ENCODE data around the gene DLG5.

Gene DLG5

GRCh38 chr10:77922055-77922454 is 4.5 kb downstream of the DLG5 start:
- Histone ChIP-seq H3K4me2 (ENCODE audit: low read length) (no peak overlapping the region), H3K36me3 (ENCODE audit: insufficient read depth, low read length) (peaks cover 4% of the 10 kb centered on the region), H3K27me3 (ENCODE audit: control insufficient read depth, insufficient read depth, low read length) (no peaks in the 10 kb centered on the region), H3K9me3 (replicated peaks; ENCODE audit: low read length) (no peaks in the 10 kb centered on the region), H3K9ac (ENCODE audit: low read depth, low read length) (no peak overlapping the region), H3K4me1 (ENCODE audit: control insufficient read depth, insufficient read depth, low read length) (peaks cover 29% of the 10 kb centered on the region), H3K4me3 (ENCODE audit: low read length) (no peak overlapping the region)

DNA sequence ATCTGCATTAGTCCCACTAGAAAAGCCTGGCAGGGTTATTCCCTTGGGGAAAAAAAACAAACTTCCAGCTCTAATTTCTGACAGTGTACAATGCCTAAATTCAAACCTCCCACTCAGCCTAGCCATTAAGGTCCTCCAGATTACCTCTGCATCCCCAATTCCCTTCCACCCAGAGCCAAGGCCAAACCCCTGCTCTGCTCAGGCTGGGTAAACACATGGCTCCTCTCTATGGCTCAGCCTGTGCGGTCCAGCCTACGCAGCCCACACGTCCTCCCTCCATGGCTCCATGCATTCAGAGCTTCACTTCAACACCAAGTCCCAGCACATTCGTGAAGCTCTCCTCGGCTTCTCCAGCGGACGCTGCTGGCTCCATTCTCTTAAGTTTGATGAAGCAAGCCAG is 5.2 kb downstream of the DLG5 start:
- Histone ChIP-seq H3K27me3 (ENCODE audit: control insufficient read depth, insufficient read depth, low read length) (no peaks in the 10 kb centered on the region), H3K4me3 (ENCODE audit: low read length) (no peak overlapping the region), H3K4me2 (ENCODE audit: low read length) (no peak overlapping the region), H3K9me3 (replicated peaks; ENCODE audit: low read length) (no peaks in the 10 kb centered on the region), H3K4me1 (ENCODE audit: control insufficient read depth, insufficient read depth, low read length) (peaks cover 28% of the 10 kb centered on the region), H3K36me3 (ENCODE audit: insufficient read depth, low read length) (peaks cover 4% of the 10 kb centered on the region), H3K9ac (ENCODE audit: low read depth, low read length) (no peak overlapping the region)

DNA sequence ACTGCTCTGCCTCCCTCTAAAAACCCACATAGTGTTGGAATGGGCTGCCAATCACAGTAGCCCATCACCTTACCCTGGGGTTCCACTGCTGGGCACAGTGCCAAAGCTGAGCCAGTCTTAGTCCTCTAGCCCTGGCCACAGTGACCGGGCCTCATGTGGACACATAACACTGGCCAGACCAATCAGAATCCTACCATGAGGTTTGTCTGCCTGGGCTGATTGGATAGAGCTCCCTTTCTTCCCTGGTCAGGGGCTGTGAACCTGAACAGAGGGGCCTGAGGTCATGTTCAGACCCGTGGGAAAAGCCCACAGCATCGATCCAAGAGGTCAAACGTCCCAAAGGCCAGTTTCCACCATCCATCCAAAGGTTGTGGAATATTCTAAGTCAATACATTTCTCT is 6.1 kb downstream of the DLG5 start:
- H3K27me3 ChIP-seq (ENCODE audit: control insufficient read depth, insufficient read depth, low read length): no peaks in the 10 kb centered on the region
- H3K9ac ChIP-seq (ENCODE audit: low read depth, low read length): no peak overlapping the region
- H3K36me3 ChIP-seq (ENCODE audit: insufficient read depth, low read length): peaks cover 4% of the 10 kb centered on the region
- no peak overlapping the region for H3K4me3 ChIP-seq (ENCODE audit: low read length)
- H3K4me2 ChIP-seq (ENCODE audit: low read length): no peak overlapping the region
- peaks cover 28% of the 10 kb centered on the region for H3K4me1 ChIP-seq (ENCODE audit: control insufficient read depth, insufficient read depth, low read length)
- H3K9me3 ChIP-seq (replicated peaks; ENCODE audit: low read length): no peaks in the 10 kb centered on the region

- Histone ChIP-seq H3K9me3 (replicated peaks; ENCODE audit: low read length) (no peaks in the 10 kb centered on the region), H3K27me3 (ENCODE audit: control insufficient read depth, insufficient read depth, low read length) (no peaks in the 10 kb centered on the region), H3K4me1 (ENCODE audit: control insufficient read depth, insufficient read depth, low read length) (peaks cover 21% of the 10 kb centered on the region), H3K4me2 (ENCODE audit: low read length) (peak overlapping the region; percentile 6), H3K4me3 (ENCODE audit: low read length) (no peak overlapping the region), H3K9ac (ENCODE audit: low read depth, low read length) (no peak overlapping the region), H3K36me3 (ENCODE audit: insufficient read depth, low read length) (peaks cover 4% of the 10 kb centered on the region)
These were observed 6.8 kb downstream of the DLG5 start for GRCh38 chr10:77919713-77920108.

DNA sequence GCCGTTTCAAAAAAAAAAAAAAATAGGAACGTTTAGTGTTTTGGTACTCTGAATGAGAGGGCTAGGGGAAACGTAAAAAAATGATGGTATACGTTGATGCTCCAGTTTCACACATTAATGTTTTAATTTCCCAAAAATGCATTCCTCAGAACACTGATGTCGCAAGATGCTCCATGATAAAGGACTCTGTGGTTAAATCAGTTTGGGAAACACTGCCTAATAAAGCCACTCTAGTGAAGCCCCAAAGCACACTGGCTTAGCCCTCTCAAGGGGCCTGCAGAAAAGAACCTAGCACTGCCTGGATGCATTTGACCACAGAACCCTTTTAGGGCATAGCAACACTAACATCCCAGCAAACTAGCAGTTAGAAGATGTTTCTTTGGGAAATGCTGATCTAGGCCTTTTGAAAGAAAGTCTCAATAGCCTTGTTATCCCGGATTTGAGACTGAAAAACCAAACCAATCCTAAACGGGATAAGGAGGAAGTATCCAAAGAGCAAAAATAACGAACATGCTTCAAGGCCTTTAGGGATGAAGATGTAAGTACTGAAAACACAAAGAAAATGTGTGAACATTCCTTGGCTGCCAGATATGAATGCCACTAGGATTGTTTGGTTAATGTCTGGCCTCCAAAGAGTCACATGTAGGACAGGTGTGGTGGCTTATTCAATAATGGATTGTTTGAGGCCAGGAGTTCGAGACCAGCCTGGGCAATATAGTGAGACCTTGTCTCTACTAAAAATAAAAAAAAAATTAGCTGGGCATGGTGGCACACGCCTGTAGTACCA is 11.0 kb downstream of the DLG5 start:
- H3K4me3 ChIP-seq (ENCODE audit: low read length): no peak overlapping the region
- no peaks in the 10 kb centered on the region for H3K27me3 ChIP-seq (ENCODE audit: control insufficient read depth, insufficient read depth, low read length)
- no peak overlapping the region for H3K4me2 ChIP-seq (ENCODE audit: low read length)
- peaks cover 22% of the 10 kb centered on the region for H3K4me1 ChIP-seq (ENCODE audit: control insufficient read depth, insufficient read depth, low read length)
- no peaks in the 10 kb centered on the region for H3K36me3 ChIP-seq (ENCODE audit: insufficient read depth, low read length)
- no peaks in the 10 kb centered on the region for H3K9me3 ChIP-seq (replicated peaks; ENCODE audit: low read length)
- H3K9ac ChIP-seq (ENCODE audit: low read depth, low read length): no peak overlapping the region

DNA sequence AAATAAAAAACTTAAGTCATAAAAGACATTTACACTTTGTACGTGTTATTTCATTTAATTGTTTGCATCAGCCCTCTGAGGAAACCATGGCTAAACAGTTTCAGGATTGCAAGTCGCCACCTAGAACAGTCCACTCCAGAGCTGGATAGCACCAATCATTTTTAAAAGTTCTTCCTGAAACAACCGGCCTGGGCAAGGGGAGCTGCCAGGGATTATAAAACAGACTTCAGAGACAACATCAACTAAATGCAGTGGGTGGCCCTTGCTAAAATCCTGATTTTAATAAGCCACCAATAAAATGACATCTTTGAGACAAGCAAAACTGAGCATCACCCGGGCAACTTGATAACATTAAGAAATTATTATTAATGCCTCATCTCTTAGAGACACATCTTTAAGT is 13.5 kb downstream of the DLG5 start:
- Histone ChIP-seq H3K4me2 (ENCODE audit: low read length) (no peak overlapping the region), H3K9me3 (replicated peaks; ENCODE audit: low read length) (no peaks in the 10 kb centered on the region), H3K4me3 (ENCODE audit: low read length) (no peak overlapping the region), H3K4me1 (ENCODE audit: control insufficient read depth, insufficient read depth, low read length) (peaks cover 25% of the 10 kb centered on the region), H3K27me3 (ENCODE audit: control insufficient read depth, insufficient read depth, low read length) (no peaks in the 10 kb centered on the region), H3K36me3 (ENCODE audit: insufficient read depth, low read length) (no peaks in the 10 kb centered on the region), H3K9ac (ENCODE audit: low read depth, low read length) (no peak overlapping the region)

- Histone ChIP-seq H3K4me3 (ENCODE audit: low read length) (no peak overlapping the region), H3K27me3 (ENCODE audit: control insufficient read depth, insufficient read depth, low read length) (no peaks in the 10 kb centered on the region), H3K9ac (ENCODE audit: low read depth, low read length) (no peak overlapping the region), H3K36me3 (ENCODE audit: insufficient read depth, low read length) (no peaks in the 10 kb centered on the region), H3K9me3 (replicated peaks; ENCODE audit: low read length) (no peaks in the 10 kb centered on the region), H3K4me2 (ENCODE audit: low read length) (no peak overlapping the region), H3K4me1 (ENCODE audit: control insufficient read depth, insufficient read depth, low read length) (peaks cover 25% of the 10 kb centered on the region)
These were observed 14.0 kb downstream of the DLG5 start for GRCh38 chr10:77912576-77912975.

- no peaks in the 10 kb centered on the region for H3K9me3 ChIP-seq (replicated peaks; ENCODE audit: low read length)
- no peaks in the 10 kb centered on the region for H3K27me3 ChIP-seq (ENCODE audit: control insufficient read depth, insufficient read depth, low read length)
- H3K36me3 ChIP-seq (ENCODE audit: insufficient read depth, low read length): no peaks in the 10 kb centered on the region
- peaks cover 25% of the 10 kb centered on the region for H3K4me1 ChIP-seq (ENCODE audit: control insufficient read depth, insufficient read depth, low read length)
- H3K4me3 ChIP-seq (ENCODE audit: low read length): no peak overlapping the region
- H3K9ac ChIP-seq (ENCODE audit: low read depth, low read length): no peak overlapping the region
- H3K4me2 ChIP-seq (ENCODE audit: low read length): no peak overlapping the region
These were observed 14.9 kb downstream of the DLG5 start for GRCh38 chr10:77911535-77912123.

GRCh38 chr10:77910524-77911145 is 15.9 kb downstream of the DLG5 start:
- Histone ChIP-seq H3K4me1 (ENCODE audit: control insufficient read depth, insufficient read depth, low read length) (peaks cover 25% of the 10 kb centered on the region), H3K4me2 (ENCODE audit: low read length) (no peak overlapping the region)

GRCh38 chr10:77909749-77910375 is 16.7 kb downstream of the DLG5 start:
- no peaks in the 10 kb centered on the region for H3K36me3 ChIP-seq (ENCODE audit: insufficient read depth, low read length)
- H3K9ac ChIP-seq (ENCODE audit: low read depth, low read length): peak overlapping the region; percentile 52
- no peaks in the 10 kb centered on the region for H3K27me3 ChIP-seq (ENCODE audit: control insufficient read depth, insufficient read depth, low read length)
- H3K9me3 ChIP-seq (replicated peaks; ENCODE audit: low read length): no peaks in the 10 kb centered on the region
- peaks cover 25% of the 10 kb centered on the region for H3K4me1 ChIP-seq (ENCODE audit: control insufficient read depth, insufficient read depth, low read length)
- peak overlapping the region; percentile 19 for H3K4me3 ChIP-seq (ENCODE audit: low read length)
- H3K4me2 ChIP-seq (ENCODE audit: low read length): peak overlapping the region; percentile 50

More at GRCh38 chr10:77910524-77911145, 15.9 kb downstream of the DLG5 start:
- Histone ChIP-seq H3K27me3 (ENCODE audit: control insufficient read depth, insufficient read depth, low read length) (no peaks in the 10 kb centered on the region), H3K9me3 (replicated peaks; ENCODE audit: low read length) (no peaks in the 10 kb centered on the region), H3K4me3 (ENCODE audit: low read length) (no peak overlapping the region), H3K9ac (ENCODE audit: low read depth, low read length) (no peak overlapping the region), H3K36me3 (ENCODE audit: insufficient read depth, low read length) (no peaks in the 10 kb centered on the region)

- Histone ChIP-seq H3K27me3 (ENCODE audit: control insufficient read depth, insufficient read depth, low read length) (no peaks in the 10 kb centered on the region), H3K4me1 (ENCODE audit: control insufficient read depth, insufficient read depth, low read length) (peaks cover 25% of the 10 kb centered on the region), H3K9ac (ENCODE audit: low read depth, low read length) (peak overlapping the region; percentile 52), H3K4me2 (ENCODE audit: low read length) (peak overlapping the region; percentile 50), H3K4me3 (ENCODE audit: low read length) (peak overlapping the region; percentile 19), H3K36me3 (ENCODE audit: insufficient read depth, low read length) (no peaks in the 10 kb centered on the region), H3K9me3 (replicated peaks; ENCODE audit: low read length) (no peaks in the 10 kb centered on the region)
These were observed 17.4 kb downstream of the DLG5 start for GRCh38 chr10:77909021-77909748.

Measured in skeletal muscle satellite cell (primary cell).